ENCODE data around the gene LCAT. TPM values are rescaled to one million over a fixed set of nuclear protein-coding genes. Genes with fewer than 3 reads are reported as not detected.

The LCAT gene
- total RNA-seq, 1 experiment from 2014 or later, result 0.97 TPM

DNA sequence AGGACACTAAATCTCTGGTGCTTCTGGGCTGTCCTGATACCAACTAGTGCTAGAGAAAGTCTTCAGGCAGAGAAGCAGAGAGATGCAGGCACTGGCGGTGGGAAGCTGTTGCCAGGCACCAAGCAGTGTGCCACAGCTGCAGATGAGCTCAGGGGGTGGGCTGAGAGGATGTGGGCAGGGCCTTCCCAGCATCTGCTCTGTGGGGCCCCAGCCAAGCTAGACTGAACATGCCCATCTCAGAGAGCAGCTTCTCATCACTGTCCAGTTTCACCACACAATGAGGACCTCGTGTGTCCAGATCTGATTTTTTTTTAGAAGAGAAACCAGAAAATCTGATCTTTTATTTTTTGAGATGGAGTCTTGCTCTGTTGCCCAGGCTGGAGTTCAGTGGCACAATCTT lies 33.8 kb downstream of the LCAT start:
- DNase-seq (ENCODE audit: low read depth), result no peak

DNA sequence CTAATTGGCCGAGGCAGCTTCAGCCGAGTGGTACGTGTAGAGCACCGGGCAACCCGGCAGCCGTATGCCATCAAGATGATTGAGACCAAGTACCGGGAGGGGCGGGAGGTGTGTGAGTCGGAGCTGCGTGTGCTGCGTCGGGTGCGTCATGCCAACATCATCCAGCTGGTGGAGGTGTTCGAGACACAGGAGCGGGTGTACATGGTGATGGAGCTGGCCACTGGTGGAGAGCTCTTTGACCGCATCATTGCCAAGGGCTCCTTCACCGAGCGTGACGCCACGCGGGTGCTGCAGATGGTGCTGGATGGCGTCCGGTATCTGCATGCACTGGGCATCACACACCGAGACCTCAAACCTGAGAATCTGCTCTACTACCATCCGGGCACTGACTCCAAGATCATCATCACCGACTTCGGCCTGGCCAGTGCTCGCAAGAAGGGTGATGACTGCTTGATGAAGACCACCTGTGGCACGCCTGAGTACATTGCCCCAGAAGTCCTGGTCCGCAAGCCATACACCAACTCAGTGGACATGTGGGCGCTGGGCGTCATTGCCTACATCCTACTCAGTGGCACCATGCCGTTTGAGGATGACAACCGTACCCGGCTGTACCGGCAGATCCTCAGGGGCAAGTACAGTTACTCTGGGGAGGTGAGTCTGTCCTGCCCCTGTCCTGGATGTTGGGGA lies 34.7 kb downstream of the LCAT start:
- no peak for DNase-seq (ENCODE audit: low read depth)

DNA sequence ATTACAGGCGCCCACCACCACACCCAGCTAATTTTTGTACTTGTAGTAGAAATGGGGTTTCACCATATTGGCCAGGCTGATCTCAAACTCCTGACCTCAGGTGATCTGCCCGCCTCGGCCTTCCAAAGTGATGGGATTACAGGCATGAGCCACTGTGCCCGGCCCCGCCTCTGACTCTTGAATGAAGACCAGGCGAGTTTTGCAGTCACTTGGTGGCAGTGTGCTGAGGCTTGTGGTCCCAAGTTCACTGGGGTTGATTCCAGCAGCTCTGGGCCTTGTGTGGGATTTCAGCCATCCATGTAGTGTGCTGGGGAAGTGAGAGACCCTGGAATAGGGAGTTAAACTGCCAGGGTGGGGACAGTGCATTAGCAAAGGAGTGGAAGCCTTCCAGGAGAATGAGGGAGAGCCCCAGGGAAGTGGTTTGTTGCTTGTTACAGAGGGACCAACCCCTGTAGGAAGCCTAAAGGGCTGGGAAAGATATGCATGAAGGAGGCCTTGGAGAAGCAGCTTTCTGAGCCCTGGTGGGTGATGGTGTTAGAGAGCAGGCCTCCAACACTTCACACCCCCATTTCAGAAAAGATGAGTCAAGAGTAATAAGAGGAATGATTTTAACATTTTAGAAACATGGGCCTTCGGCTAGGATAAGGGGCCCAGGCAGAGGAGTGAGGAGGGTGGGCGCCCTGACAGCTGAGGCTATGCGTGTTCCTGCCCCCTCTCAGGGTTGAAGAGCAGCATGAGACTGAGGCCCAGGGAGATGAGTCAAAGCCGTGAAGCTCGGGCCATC lies 36.3 kb downstream of the LCAT start:
- no peak for DNase-seq (ENCODE audit: low read depth)

DNA sequence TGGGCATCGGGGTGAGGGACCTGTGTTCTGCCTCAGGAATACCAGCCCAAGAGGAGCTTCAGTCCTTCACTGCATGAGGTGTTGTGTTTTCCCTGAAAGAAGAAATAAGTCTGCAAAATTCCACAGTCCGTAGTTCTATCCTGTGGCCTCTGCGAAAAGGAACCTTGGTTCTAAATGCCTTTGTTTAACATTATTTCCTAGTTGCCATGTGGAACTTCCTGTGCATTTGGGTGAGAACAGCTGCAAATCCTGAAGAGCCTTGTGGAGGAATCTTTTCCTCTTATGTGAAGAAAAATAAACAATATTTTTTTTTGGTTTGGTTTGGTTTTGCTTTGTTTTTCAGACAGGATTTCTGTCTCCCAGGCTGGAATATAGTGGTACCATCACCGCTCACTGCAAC lies 41.1 kb downstream of the LCAT start:
- DNase-seq (ENCODE audit: low read depth), result no peak

DNA sequence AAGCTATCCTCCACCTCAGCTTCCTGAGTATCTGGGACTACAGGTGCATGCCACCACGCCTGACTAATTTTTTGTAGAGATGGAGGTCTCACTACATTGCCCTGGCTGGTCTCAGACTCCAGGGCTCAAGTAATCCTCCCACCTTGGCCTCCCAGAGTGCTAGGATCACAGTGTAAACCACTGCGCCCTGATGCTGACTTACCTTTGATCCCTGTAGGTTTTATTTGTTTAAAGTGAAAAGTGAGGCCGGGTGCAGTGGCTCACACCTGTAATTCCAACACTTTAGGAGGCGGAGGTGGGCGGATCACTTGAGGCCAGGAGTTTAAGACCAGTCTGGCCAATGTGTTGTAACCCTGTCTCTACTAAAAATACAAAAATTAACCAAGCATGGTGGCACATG lies 42.2 kb downstream of the LCAT start:
- no peak for DNase-seq (ENCODE audit: low read depth)

DNA sequence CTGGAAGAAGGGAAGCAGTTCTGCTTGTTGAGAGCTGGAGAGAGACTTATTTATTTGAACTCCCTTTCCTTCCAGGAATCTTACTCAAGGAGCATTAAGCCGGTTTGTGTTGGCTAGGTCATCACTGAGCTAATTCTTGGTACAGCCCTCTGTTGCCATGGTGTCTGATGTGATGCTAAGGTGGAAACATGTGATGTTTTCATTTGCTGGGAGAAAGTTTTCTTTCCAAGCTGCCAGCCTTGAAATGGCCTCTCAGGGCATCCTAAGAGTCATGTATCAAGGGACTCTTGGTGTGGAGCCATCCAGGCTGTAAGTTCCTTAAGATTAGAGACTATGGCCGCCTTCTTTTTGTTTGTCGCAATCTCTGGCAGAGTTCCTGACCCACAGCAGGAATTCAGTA lies 46.7 kb downstream of the LCAT start:
- DNase-seq (ENCODE audit: low read depth), result no peak

DNA sequence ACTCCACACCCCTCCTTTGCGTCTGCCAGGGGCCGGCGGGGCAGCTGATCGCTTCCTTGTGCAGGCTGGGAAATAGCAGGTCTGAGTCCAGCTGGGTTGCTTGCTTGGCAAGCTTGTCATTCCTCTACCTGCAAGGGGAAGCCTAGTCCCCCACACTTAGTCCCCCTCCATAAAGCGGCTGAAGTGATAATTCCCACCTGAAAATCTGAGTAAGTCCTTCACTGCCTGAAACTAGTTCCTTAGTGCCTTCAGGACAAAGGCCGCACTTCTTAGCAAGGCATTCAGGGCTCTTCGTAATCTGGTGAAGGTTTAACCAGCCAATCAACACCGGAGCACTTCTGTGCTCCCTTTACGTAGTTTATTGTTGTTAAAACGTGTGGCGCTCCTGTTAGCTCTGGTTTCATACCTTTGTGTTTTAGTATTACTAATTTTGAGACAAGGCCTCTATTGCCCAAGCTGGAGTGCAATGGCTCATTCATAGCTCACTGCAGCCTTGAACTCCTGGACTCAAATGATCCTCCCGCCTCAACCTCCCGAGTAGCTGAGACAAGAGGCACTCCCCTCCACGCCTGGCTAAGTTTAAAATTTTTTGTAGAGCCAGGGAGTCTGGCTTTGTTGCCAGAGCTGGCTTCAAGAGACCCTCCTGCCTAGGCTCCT lies 50.0 kb downstream of the LCAT start:
- no peak for DNase-seq (ENCODE audit: low read depth)

DNA sequence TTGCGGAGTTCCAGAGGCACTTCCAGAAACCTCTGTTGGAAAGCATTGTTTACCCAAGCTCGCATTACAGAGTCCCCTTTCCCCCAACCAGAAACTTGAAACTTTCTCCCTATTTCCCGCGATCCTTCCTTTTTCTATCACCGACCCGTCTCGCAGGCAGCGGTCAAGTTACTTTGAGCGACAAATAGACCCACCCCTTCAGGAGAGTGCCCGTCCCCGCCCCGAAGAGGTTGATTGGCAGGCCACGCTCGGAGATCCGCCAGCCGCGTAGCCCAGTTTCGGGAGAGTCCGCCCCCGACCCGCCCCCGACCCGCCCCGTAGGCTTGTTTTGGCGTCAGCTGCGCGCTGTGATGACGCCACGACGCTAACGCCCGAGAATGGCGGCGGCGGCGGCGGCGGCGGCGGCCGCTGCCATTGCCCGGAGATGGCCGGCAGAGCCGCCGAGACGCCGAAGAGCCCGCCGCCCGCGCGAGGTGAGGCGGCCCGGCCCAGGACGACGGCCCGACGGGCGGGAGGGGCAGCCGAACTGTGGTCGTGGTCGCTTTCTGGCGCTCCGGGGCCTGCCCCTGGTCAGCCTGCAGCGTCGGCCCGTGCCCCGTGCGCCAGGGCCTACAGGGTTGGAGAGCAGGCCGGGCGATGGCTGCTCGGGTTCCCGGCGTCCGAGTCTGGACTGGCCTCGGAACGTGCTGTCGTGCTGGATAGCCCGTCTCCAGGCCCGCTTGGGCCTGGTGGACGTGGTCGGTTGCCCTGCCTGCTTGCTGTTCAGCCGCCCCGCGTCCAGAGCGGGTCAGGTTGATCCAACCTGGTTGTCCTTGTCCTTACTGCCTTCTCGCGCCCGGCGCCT lies 50.8 kb downstream of the LCAT start, which contains the start of gene PSKH1:
Gene PSKH1, plus strand, starts transcription at position 356 of the 844 bp plus-strand sequence. CDS start 15,496 bp downstream, outside the sequence.
- DNase-seq (ENCODE audit: low read depth), result peak; percentile 96

DNA sequence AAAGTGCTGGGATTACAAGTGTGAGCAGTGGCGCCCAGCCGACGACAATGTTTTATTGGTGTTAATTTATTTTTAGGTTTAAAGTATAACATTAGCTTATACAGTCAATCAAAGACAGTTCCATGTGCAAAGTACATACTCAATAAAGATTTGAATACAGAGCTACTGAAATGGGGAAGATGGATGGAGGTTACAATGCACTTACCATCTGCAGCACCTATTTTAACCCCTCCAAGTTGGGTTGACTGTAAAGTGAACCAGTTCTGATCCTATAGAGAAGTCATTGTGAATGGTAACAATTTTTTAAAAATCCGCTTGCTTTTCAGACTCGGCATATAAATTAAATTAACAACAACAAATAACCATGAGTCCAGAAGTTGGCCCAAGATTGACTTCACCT lies 51.5 kb downstream of the LCAT start:
- no peak for DNase-seq (ENCODE audit: low read depth)

Other genes starting within 250 kb of the LCAT start
- 16.5 and 18.8 TPM in 2 replicates for gene GFOD2, start 224.8 kb downstream of the LCAT start, total RNA-seq (2014; rRNA removed; shearing (Covaris generic))
- gene RANBP10, start 137.6 kb downstream of the LCAT start, total RNA-seq (2014; rRNA removed; shearing (Covaris generic)), result 3.7 and 4.0 TPM in 2 replicates
- 0.11 and 1.1 TPM in 2 replicates for gene TSNAXIP1, start 137.2 kb downstream of the LCAT start, total RNA-seq (2014; rRNA removed; shearing (Covaris generic))
- gene THAP11, start 101.8 kb downstream of the LCAT start, total RNA-seq (2014; rRNA removed; shearing (Covaris generic)), result 41.5 and 50.6 TPM in 2 replicates
- 42.9 and 48.7 TPM in 2 replicates for gene NUTF2, start 97.2 kb downstream of the LCAT start, total RNA-seq (2014; rRNA removed; shearing (Covaris generic))
- 26.8 and 33.8 TPM in 2 replicates for gene CENPT, start 96.4 kb downstream of the LCAT start, total RNA-seq (2014; rRNA removed; shearing (Covaris generic))
- gene EDC4, start 71.1 kb downstream of the LCAT start, total RNA-seq (2014; rRNA removed; shearing (Covaris generic)), result 43.3 and 47.8 TPM in 2 replicates
- gene NRN1L, start 59.2 kb downstream of the LCAT start, total RNA-seq (2014; rRNA removed; shearing (Covaris generic)), result not detected in 2 replicates
- gene PSKH1, start 50.9 kb downstream of the LCAT start, total RNA-seq (2014; rRNA removed; shearing (Covaris generic)), result 1.5 and 2.3 TPM in 2 replicates
- 0.74 and 1.6 TPM in 2 replicates for gene CTRL, start 12.3 kb downstream of the LCAT start, total RNA-seq (2014; rRNA removed; shearing (Covaris generic))
- gene PSMB10, start 7.3 kb downstream of the LCAT start, total RNA-seq (2014; rRNA removed; shearing (Covaris generic)), result 58.1 and 72.7 TPM in 2 replicates
- gene SLC12A4, start 24.5 kb upstream of the LCAT start, total RNA-seq (2014; rRNA removed; shearing (Covaris generic)), result 7.0 and 13.5 TPM in 2 replicates
- not detected in 2 replicates for gene DPEP3, start 36.4 kb upstream of the LCAT start, total RNA-seq (2014; rRNA removed; shearing (Covaris generic))
- gene DPEP2, start 55.4 kb upstream of the LCAT start, total RNA-seq (2014; rRNA removed; shearing (Covaris generic)), result not detected in 2 replicates
- not detected in 2 replicates for gene DPEP2NB, start 71.8 kb upstream of the LCAT start, total RNA-seq (2014; rRNA removed; shearing (Covaris generic))
- gene DDX28, start 79.1 kb upstream of the LCAT start, total RNA-seq (2014; rRNA removed; shearing (Covaris generic)), result 7.1 and 8.6 TPM in 2 replicates
- gene DUS2, start 79.2 kb upstream of the LCAT start, total RNA-seq (2014; rRNA removed; shearing (Covaris generic)), result 15.9 and 19.8 TPM in 2 replicates
- 11.1 and 12.1 TPM in 2 replicates for gene NFATC3, start 141.2 kb upstream of the LCAT start, total RNA-seq (2014; rRNA removed; shearing (Covaris generic))